Measurements from ENCODE around the gene TRAF1. TPM values are rescaled to one million over a fixed set of nuclear protein-coding genes. Genes with fewer than 3 reads are reported as not detected.

Gene TRAF1
- total RNA-seq, 1 experiment from 2014 or later: 1.8 TPM

GRCh38 chr9:120885958-120886357, 40.6 kb downstream of the TRAF1 start:
- DNase-seq (ENCODE audit: low spot score) (no peak), ATAC-seq (no peak)
- CTCF ChIA-PET: interaction anchor here (0.9 to 1.7 kb wide), 2 partner anchors 22 to 130 kb away, joined by 3 to 5 read pairs; no protein-coding TSS in a partner anchor
- H3K4me1 Mint-ChIP-seq: peaks cover 8% of the 10 kb centered on the region
- H3K27ac Mint-ChIP-seq: no peak overlapping the region
- H3K4me3 Mint-ChIP-seq: no peak overlapping the region
- no peaks in the 10 kb centered on the region for H3K36me3 Mint-ChIP-seq
- no peaks in the 10 kb centered on the region for H3K27me3 Mint-ChIP-seq (ENCODE audit: low read depth)
- no peaks in the 10 kb centered on the region for H3K9me3 Mint-ChIP-seq
- POLR2A ChIA-PET: no interaction called here
- no peak for TF ChIP-seq ZNF232 (CRISPR knock-in tag; IDR thresholded peaks at IDR 0.05)
- no peak for TF ChIP-seq GRHL2 (CRISPR knock-in tag; IDR thresholded peaks at IDR 0.05; ENCODE audit: insufficient replicate concordance, severe bottlenecking)
- no peak for TF ChIP-seq ZNF138 (CRISPR knock-in tag; conservative IDR thresholded peaks at IDR 0.05)
- no peak for TF ChIP-seq RORB (CRISPR knock-in tag; IDR thresholded peaks at IDR 0.05)
- TF ChIP-seq AR (CRISPR knock-in tag; IDR thresholded peaks at IDR 0.05): no peak
- TF ChIP-seq ZNF263 (CRISPR knock-in tag; IDR thresholded peaks at IDR 0.05; ENCODE audit: low read depth): no peak
- no peak for TF ChIP-seq NR3C1 (CRISPR knock-in tag; conservative IDR thresholded peaks at IDR 0.05; ENCODE audit: low read depth)
- TF ChIP-seq TEAD1 (CRISPR knock-in tag; IDR thresholded peaks at IDR 0.05): no peak
- no peak for TF ChIP-seq NFE2L1 (CRISPR knock-in tag; IDR thresholded peaks at IDR 0.05)
- no peak for TF ChIP-seq E2F1 (CRISPR knock-in tag; IDR thresholded peaks at IDR 0.05)
- no peak for TF ChIP-seq ARID4B (CRISPR knock-in tag; IDR thresholded peaks at IDR 0.05; ENCODE audit: borderline replicate concordance)
- no peak for TF ChIP-seq ZNF317 (CRISPR knock-in tag; IDR thresholded peaks at IDR 0.05; ENCODE audit: borderline replicate concordance, low read depth)
- TF ChIP-seq AFF4 (CRISPR knock-in tag; IDR thresholded peaks at IDR 0.05; ENCODE audit: borderline replicate concordance): no peak
- no peak for TF ChIP-seq IRF2 (CRISPR knock-in tag; IDR thresholded peaks at IDR 0.05; ENCODE audit: borderline replicate concordance, low read depth)
- TF ChIP-seq HMGXB4 (CRISPR knock-in tag; IDR thresholded peaks at IDR 0.05): no peak
- no peak for TF ChIP-seq ETV6 (CRISPR knock-in tag; IDR thresholded peaks at IDR 0.05)
- no peak for TF ChIP-seq PRRX2 (CRISPR knock-in tag; IDR thresholded peaks at IDR 0.05)
- TF ChIP-seq E2F4 (CRISPR knock-in tag; IDR thresholded peaks at IDR 0.05; ENCODE audit: borderline replicate concordance, low read depth): no peak

Data from WTC11 (cell line).